ENCODE data around the gene TMEM134. TPM values are rescaled to one million over a fixed set of nuclear protein-coding genes. Genes with fewer than 3 reads are reported as not detected.

The TMEM134 gene
- total RNA-seq, 1 experiment from 2014 or later: 52.2 TPM

GRCh38 chr11:67442504-67443404 is 26.3 kb downstream of the TMEM134 start:
- peaks cover 70% of the 10 kb centered on the region for H3K36me3 Mint-ChIP-seq (ENCODE audit: insufficient read depth, unreplicated experiment)
- peak overlapping the region; percentile 90 for H3K4me3 Mint-ChIP-seq (ENCODE audit: unreplicated experiment)
- Histone ChIP-seq H3K9me3 (no peaks in the 10 kb centered on the region), H3K4me3 (ENCODE audit: low read depth, low read length) (peak overlapping the region; percentile 98), H3K4me1 (peaks cover 20% of the 10 kb centered on the region), H3K36me3 (ENCODE audit: control insufficient read depth, insufficient read depth, low read length) (peaks cover 17% of the 10 kb centered on the region), H3K27me3 (replicated peaks; ENCODE audit: control insufficient read depth, insufficient read depth, low read length) (no peaks in the 10 kb centered on the region)
- no peaks in the 10 kb centered on the region for H3K27me3 Mint-ChIP-seq (ENCODE audit: insufficient read depth, unreplicated experiment)
- H3K9me3 Mint-ChIP-seq (ENCODE audit: unreplicated experiment): no peaks in the 10 kb centered on the region
- ChIA-PET POLR2A (interaction anchor here (0.6 to 1.3 kb wide), 14 partner anchors 11 to 195 kb away, joined by 3 to 9 read pairs (median 6); partner anchors contain the start of genes PPP1CA and RPS6KB2), CTCF (interaction anchor here (0.6 to 2.1 kb wide), 7 partner anchors 17 to 174 kb away, joined by 3 to 11 read pairs (median 3); partner anchors contain the start of gene PPP1CA)
- H3K27ac Mint-ChIP-seq (ENCODE audit: unreplicated experiment): peak overlapping the region; percentile 83
- no peak for DNase-seq
- H3K4me1 Mint-ChIP-seq (ENCODE audit: low read depth, unreplicated experiment): peaks cover 9% of the 10 kb centered on the region
- TF ChIP-seq CTCF (IDR thresholded peaks at IDR 0.05; ENCODE audit: insufficient read depth in 1 of 2, low read depth in 1 of 2, low read length in 1 of 2, severe bottlenecking in 1 of 2, unreplicated experiment in 1 of 2): no peak
- intact Hi-C loops (cut with micrococcal nuclease; ENCODE audit: unreplicated experiment): loop anchor here (1.0 to 5.0 kb wide), 6 partner anchors 14 to 91 kb away; partner anchors contain the start of genes AIP, CDK2AP2, PITPNM1 and RPS6KB2
- BruUV-seq (replicated peaks): no TSS peak

GRCh38 chr11:67441731-67442351 is 27.2 kb downstream of the TMEM134 start:
- TF ChIP-seq CTCF (IDR thresholded peaks at IDR 0.05; ENCODE audit: insufficient read depth in 1 of 2, low read depth in 1 of 2, low read length in 1 of 2, severe bottlenecking in 1 of 2, unreplicated experiment in 1 of 2): no peak
- no peaks in the 10 kb centered on the region for H3K9me3 ChIP-seq
- Mint-ChIP-seq H3K4me1 (ENCODE audit: low read depth, unreplicated experiment) (peaks cover 9% of the 10 kb centered on the region), H3K4me3 (ENCODE audit: unreplicated experiment) (peak overlapping the region; percentile 90), H3K9me3 (ENCODE audit: unreplicated experiment) (no peaks in the 10 kb centered on the region), H3K27ac (ENCODE audit: unreplicated experiment) (peak overlapping the region; percentile 83), H3K36me3 (ENCODE audit: insufficient read depth, unreplicated experiment) (peaks cover 79% of the 10 kb centered on the region), H3K27me3 (ENCODE audit: insufficient read depth, unreplicated experiment) (no peaks in the 10 kb centered on the region)
- peaks cover 20% of the 10 kb centered on the region for H3K4me1 ChIP-seq
- DNase-seq: no peak
- ChIA-PET POLR2A (no interaction called here), CTCF (no interaction called here)
- peaks cover 21% of the 10 kb centered on the region for H3K36me3 ChIP-seq (ENCODE audit: control insufficient read depth, insufficient read depth, low read length)
- H3K27me3 ChIP-seq (replicated peaks; ENCODE audit: control insufficient read depth, insufficient read depth, low read length): no peaks in the 10 kb centered on the region
- BruUV-seq (replicated peaks): TSS peak; percentile 31
- intact Hi-C loops (cut with micrococcal nuclease; ENCODE audit: unreplicated experiment): loop anchor here (5.0 kb wide), 1 partner anchor 65 kb away; the partner anchor contains the start of genes CDK2AP2 and PITPNM1
- H3K4me3 ChIP-seq (ENCODE audit: low read depth, low read length): peak overlapping the region; percentile 10; the same call in 1 of the 2 replicates

GRCh38 chr11:67441098-67441563 is 27.9 kb downstream of the TMEM134 start:
- H3K27me3 ChIP-seq (replicated peaks; ENCODE audit: control insufficient read depth, insufficient read depth, low read length): no peaks in the 10 kb centered on the region
- Mint-ChIP-seq H3K27me3 (ENCODE audit: insufficient read depth, unreplicated experiment) (no peaks in the 10 kb centered on the region), H3K4me1 (ENCODE audit: low read depth, unreplicated experiment) (peaks cover 9% of the 10 kb centered on the region), H3K36me3 (ENCODE audit: insufficient read depth, unreplicated experiment) (peaks cover 85% of the 10 kb centered on the region), H3K4me3 (ENCODE audit: unreplicated experiment) (peak overlapping the region; percentile 34), H3K27ac (ENCODE audit: unreplicated experiment) (no peak overlapping the region), H3K9me3 (ENCODE audit: unreplicated experiment) (no peaks in the 10 kb centered on the region)
- no peaks in the 10 kb centered on the region for H3K9me3 ChIP-seq
- H3K4me3 ChIP-seq (ENCODE audit: low read depth, low read length): no peak overlapping the region
- no peak for TF ChIP-seq CTCF (IDR thresholded peaks at IDR 0.05; ENCODE audit: insufficient read depth in 1 of 2, low read depth in 1 of 2, low read length in 1 of 2, severe bottlenecking in 1 of 2, unreplicated experiment in 1 of 2)
- peaks cover 21% of the 10 kb centered on the region for H3K36me3 ChIP-seq (ENCODE audit: control insufficient read depth, insufficient read depth, low read length)
- DNase-seq: no peak
- intact Hi-C loops (cut with micrococcal nuclease; ENCODE audit: unreplicated experiment): loop anchor here (5.0 kb wide), 1 partner anchor 66 kb away; the partner anchor contains the start of genes CDK2AP2 and PITPNM1
- CTCF ChIA-PET: no interaction called here
- POLR2A ChIA-PET: no interaction called here
- no TSS peak for BruUV-seq (replicated peaks)
- H3K4me1 ChIP-seq: peaks cover 20% of the 10 kb centered on the region

Data from Caco-2 (cell line).